Daoy (cell line): ENCODE results near the gene ZCCHC9. TPM values are rescaled to one million over a fixed set of nuclear protein-coding genes. Genes with fewer than 3 reads are reported as not detected.
"Not testable (repeated sequence)": the region's sequence is repeated elsewhere in the genome, so short reads cannot be mapped to it uniquely, and the experiment has no call there.

Source experiments
- DNase-seq: peaks from one replicate; pipeline ENCODE4 v3.0.0-alpha.2; 2015; ENCODE audit warnings: low read depth
- total RNA-seq: library from RNA; depleted of rRNA; stranded (reverse); fragments of >200 nt; shearing (Covaris generic); gene quantifications from 2 replicates; pipeline ENCODE4 v1.2.3, GENCODE V29; 2014

Gene ZCCHC9
- total RNA-seq, 1 experiment from 2014 or later, result 49.0 TPM

DNA sequence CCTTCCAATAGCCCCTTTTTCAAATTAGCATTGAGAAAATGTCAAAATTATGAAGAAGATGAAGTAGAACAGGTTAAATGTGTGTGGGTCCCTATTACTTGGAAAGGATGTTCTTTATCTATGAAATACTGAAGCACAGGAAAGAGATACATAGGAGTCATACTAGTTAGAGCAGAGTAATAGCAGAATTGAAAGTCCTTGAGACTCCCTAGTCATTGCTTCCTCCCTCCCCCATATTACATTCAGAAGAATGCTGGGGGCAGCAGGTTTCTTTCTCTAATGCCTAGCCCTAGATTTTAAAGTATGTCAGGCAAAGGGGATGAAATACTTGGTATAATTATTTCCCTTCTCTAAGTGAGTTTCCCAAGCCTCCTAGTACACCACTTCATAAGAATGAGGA is 4.4 kb downstream of the ZCCHC9 start:
- DNase-seq, result no peak

GRCh38 chr5:81308836-81309235 is 7.4 kb downstream of the ZCCHC9 start:
- no peak for DNase-seq

DNA sequence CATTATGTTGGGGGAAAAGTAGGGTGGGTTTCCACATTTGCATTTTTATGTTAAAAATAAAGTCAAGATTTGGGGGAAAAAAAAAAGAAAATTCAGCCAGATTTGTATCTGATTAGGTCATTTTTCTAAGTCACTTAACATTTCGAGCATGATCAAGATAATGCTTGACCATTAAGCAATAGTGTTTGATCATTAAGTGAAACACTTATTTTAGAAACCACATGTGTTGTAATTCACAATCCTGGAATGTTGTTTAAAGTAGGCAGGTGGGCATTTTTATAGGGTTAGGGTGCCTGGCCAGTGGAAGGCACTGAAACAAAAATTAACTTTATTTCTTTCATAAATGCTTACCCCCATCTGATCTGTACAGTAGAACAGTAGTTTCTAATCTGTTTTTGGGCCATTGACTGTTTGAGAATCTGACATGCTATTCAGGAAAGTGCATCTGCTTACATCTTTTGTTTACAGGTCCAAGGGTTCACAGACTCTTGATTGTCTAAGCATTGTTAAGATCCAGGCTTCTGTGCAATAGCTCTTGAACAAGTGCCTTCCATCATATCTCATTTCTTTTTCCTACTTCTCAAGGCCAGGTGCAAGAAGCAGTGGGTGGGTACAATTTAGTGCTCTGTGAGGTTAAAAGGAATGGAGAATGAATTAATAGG is 9.1 kb downstream of the ZCCHC9 start:
- no peak for DNase-seq

- no peak for DNase-seq
Observed at GRCh38 chr5:81313278-81313677, 11.9 kb downstream of the ZCCHC9 start.

DNA sequence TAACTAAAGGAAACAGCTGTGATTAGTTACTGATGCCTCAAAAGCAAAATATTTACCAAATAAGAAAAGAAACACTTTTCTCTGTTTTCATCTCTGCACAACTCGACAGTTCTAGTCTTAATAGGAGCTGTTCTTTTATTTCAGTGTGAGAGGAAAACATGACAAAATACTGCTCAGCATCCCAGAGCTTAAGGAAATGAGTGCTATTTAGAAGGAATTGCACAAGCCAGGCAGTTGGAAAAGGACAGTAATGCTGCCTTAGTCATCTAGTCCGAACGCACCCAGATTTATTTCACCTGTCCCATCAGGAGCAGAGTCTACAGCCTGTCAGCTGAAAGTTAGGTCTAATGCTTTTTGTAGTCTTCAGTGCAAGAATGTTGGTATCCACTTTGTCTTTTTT is 12.3 kb downstream of the ZCCHC9 start:
- no peak for DNase-seq

GRCh38 chr5:81314581-81314980 is 13.2 kb downstream of the ZCCHC9 start:
- no peak for DNase-seq

- no peak for DNase-seq
Observed at GRCh38 chr5:81315336-81315735, 13.9 kb downstream of the ZCCHC9 start.

DNA sequence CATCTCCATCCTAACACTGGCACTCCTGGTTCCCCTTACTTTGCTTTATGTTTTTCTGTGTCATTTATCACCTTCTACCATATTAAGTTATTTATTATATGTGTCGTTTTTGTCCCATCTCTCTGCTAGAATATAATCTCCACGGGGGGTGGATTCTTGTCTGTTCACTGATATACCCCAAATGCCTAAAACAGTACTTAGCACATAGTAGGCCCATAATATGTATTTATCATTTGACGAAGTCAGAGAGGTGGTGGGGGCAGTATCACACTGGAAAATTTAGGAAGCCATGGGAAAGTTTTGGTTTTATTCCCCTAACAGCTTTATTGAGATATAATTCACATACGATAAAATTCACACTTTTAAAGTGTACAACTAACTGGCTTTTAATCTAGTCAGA is 14.4 kb downstream of the ZCCHC9 start:
- DNase-seq, result no peak

DNA sequence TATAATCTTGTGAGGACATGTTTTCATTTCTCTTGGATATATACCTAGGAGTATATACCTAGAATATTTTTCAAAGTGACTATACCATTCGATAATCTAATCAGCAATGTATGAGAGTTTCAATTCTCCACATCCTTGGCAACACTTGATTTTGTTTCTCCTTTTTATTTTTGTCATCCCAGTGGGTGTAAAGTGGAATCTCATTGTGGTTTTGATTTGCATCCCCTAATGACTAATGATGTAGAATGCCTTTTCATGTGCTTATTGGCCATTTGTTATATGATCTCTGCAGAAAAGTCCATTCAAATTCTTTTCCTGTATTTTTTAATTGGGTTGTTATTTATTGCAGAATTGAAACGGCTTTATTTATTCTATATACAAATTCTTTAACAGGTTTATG is 15.2 kb downstream of the ZCCHC9 start:
- no peak for DNase-seq

- no peak for DNase-seq
Observed at GRCh38 chr5:81317536-81317935, 16.1 kb downstream of the ZCCHC9 start.

DNA sequence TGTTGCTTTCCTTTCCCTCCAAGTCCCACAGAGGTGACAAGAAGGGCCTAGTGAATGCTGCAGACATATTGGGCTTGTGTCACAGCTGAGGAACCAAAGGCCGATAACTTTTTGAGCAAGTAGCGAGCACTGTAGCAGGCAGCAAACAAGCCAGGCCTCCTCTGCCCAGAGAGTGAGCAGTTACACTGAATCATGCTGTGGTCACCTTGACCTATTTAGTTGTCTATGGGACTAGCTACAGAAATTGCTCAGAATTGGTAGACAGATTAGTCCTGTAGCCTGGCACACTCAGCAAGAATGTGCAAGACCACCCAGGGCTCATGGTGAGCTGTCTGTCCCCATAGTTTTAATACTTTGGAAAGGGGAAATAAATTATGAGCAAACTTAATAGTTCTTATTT is 25.2 kb downstream of the ZCCHC9 start:
- DNase-seq, result no peak

DNA sequence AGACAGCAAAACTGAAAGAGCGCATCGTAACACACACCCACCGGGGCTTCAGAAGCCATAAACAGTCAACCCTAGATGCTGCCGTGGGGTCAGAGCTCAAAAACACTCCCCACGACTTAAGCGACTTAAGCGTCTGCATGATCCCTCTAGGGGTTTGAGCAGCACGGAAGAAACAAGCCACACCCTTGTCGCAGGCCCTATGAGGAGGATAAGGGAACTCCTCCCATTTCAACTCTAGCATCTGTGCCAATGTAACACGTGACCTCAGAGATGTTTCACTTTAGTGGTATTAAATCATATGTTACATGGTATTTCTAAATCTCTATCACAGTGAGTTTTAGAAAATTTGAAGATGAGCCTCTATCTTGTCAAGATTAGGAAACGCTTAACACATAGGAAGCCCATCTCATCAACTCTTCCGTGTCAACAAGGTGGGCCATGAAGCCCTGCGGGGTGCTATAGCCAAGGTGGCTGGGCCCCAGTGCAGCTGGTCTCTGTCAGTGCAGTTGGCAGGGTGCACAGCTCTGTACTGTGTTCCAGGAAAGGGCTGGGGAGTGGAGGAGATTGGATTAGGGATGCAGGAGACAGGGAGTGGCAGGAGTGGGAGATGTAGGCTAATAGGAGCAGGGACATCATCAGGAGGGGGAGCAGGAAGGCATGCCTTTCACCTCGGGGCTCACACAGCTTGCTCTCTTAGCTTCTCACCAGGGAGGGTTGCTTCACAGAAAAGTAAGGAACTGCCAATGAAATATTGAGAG is 33.1 kb downstream of the ZCCHC9 start:
- DNase-seq, result no peak

DNA sequence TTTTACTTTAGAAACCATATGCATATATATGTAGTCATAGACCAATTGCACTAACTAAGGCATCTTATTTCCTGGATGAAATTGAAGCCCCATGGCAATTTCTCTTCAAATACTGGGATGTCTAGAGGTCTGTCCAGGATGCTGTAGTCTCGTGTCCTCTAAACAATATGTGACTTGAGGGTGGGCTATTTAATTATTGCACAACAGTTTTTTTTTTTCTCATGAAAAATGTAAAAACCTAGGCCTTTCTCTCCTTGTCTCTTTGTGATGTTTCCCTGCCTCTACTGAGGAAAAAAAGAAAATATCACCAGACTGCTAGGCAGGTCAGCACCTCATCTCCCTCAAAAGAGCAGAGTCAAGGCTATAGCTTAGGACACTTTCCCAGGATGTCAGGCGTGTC is 34.6 kb downstream of the ZCCHC9 start:
- DNase-seq, result no peak

DNA sequence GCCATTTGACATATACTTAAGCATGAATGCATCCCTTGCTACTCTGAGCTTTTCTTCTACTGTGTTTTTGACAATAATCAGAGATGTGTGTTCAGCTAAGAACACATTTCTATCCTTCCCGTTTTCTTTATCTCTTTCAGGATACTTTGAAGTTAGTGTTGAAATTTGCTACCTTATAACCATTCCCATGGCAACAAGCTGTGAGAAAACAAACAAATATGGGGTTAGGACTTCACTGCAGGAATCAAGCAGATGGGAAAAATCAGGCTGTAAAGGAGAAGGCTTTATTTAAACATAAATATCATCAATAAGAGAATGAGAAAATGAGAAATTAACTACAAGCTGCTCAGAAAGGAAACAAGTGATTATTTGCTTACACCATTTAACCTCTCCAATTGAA is 35.2 kb downstream of the ZCCHC9 start:
- DNase-seq, result no peak

DNA sequence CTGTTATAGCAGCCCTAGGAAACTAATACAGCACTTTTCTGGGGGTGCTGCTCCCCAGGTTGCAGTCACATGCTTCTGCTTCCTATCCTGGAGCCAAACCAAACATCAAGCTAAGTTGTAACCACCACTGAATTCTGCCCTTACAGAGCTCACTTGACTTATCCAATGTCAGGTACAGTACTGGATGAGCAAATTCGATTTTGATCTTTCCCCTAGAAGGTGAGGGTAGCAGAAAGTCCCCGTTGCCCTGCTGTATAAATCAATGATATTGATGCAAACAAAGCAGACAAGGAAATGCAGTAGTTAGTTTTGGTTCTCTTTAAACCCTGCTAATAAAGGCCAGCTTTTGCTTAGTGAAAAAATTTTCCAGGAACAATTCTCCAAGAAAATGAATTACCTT is 36.4 kb downstream of the ZCCHC9 start:
- DNase-seq, result no peak

- DNase-seq, result not testable (repeated sequence)
Observed at GRCh38 chr5:81338213-81338612, 36.8 kb downstream of the ZCCHC9 start.

- DNase-seq, result no peak
Observed at GRCh38 chr5:81344736-81345135, 43.3 kb downstream of the ZCCHC9 start.

- DNase-seq, result no peak
Observed at GRCh38 chr5:81345411-81346003, 44.1 kb downstream of the ZCCHC9 start.

GRCh38 chr5:81349161-81349560 is 47.8 kb downstream of the ZCCHC9 start:
- no peak for DNase-seq

GRCh38 chr5:81350507-81350906 is 49.1 kb downstream of the ZCCHC9 start:
- no peak for DNase-seq

DNA sequence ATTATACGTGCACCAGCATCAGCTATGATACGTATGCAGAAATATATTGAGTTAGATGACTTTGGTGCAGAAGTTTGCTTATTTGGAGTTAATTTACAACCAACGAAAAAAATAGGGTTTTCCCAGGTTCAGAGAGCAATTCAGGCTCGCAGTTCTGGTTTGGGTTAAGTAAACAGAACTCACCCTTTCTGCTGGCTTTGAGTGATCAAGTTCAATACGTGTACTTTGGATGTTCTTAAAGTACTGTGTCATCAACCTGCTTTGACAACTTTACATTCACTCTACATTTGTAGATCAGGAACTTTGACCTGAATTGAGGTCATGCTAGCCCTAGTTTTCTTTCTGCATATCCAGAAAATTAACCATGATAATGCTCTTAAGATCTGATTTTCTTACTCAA is 51.8 kb downstream of the ZCCHC9 start:
- no peak for DNase-seq

GRCh38 chr5:81354093-81354492 is 52.7 kb downstream of the ZCCHC9 start:
- DNase-seq, result no peak
